ENCODE results near the gene CLDND2.
"Not testable (repeated sequence)": the region's sequence is repeated elsewhere in the genome, so short reads cannot be mapped to it uniquely, and the experiment has no call there.

Gene CLDND2

GRCh38 chr19:51368366-51369282 is at the start of gene CLDND2:
Gene CLDND2 (minus strand): TSS chr19:51369003. CDS start chr19:51368577, 426 bp downstream.
- DNase-seq, result no peak

GRCh38 chr19:51417810-51418157 is 49.0 kb upstream of the CLDND2 start:
- no peak for DNase-seq

- no peak for DNase-seq
Measured at GRCh38 chr19:51417107-51417809, 48.5 kb upstream of the CLDND2 start, which contains the start of gene SIGLEC10. Gene SIGLEC10 (minus strand): TSS chr19:51417642. CDS start chr19:51417581, 61 bp downstream.

GRCh38 chr19:51416422-51416821 is 47.6 kb upstream of the CLDND2 start:
- not testable (repeated sequence) for DNase-seq

GRCh38 chr19:51415187-51415586 is 46.4 kb upstream of the CLDND2 start:
- no peak for DNase-seq

- no peak for DNase-seq
Measured at GRCh38 chr19:51410950-51411748, 42.3 kb upstream of the CLDND2 start.

GRCh38 chr19:51407511-51408131 is 38.8 kb upstream of the CLDND2 start:
- DNase-seq, result no peak

- no peak for DNase-seq
Measured at GRCh38 chr19:51402117-51402516, 33.3 kb upstream of the CLDND2 start.

- DNase-seq, result not testable (repeated sequence)
Measured at GRCh38 chr19:51399936-51400335, 31.1 kb upstream of the CLDND2 start.

GRCh38 chr19:51399231-51399630 is 30.4 kb upstream of the CLDND2 start:
- no peak for DNase-seq

- no peak for DNase-seq
Measured at GRCh38 chr19:51398096-51398704, 29.4 kb upstream of the CLDND2 start.

GRCh38 chr19:51397453-51397852 is 28.6 kb upstream of the CLDND2 start:
- not testable (repeated sequence) for DNase-seq

- no peak for DNase-seq
Measured at GRCh38 chr19:51396175-51396574, 27.4 kb upstream of the CLDND2 start.

GRCh38 chr19:51394050-51394836 is 25.4 kb upstream of the CLDND2 start:
- peak; percentile 89 for DNase-seq

- no peak for DNase-seq
Measured at GRCh38 chr19:51392701-51393100, 23.9 kb upstream of the CLDND2 start.

- no peak for DNase-seq
Measured at GRCh38 chr19:51391073-51391611, 22.3 kb upstream of the CLDND2 start.

- DNase-seq, result no peak
Measured at GRCh38 chr19:51389143-51389542, 20.3 kb upstream of the CLDND2 start.

GRCh38 chr19:51387924-51388389 is 19.2 kb upstream of the CLDND2 start, which contains the start of gene LIM2:
Gene LIM2 (minus strand): TSS chr19:51387974. CDS start chr19:51387443, 531 bp downstream.
- DNase-seq, result no peak

- no peak for DNase-seq
Measured at GRCh38 chr19:51386882-51387520, 18.2 kb upstream of the CLDND2 start.

GRCh38 chr19:51382004-51382403 is 13.2 kb upstream of the CLDND2 start:
- no peak for DNase-seq
